Activated CD4-positive, alpha-beta T cell treated with anti-CD3 and anti-CD28 coated beads, Interleukin-2, amount 50 U/mL, for 48 hours (primary cell): ENCODE results near the gene FAM229A.

Experiments used
- DNase-seq, 2 experiments: peaks; one replicate each; pipeline ENCODE4 v3.0.0-alpha.2; 2020

The FAM229A gene

GRCh38 chr1:32327204-32327603 is 35.1 kb downstream of the FAM229A start:
- no peak for DNase-seq

- DNase-seq, result no peak
Measured at GRCh38 chr1:32321712-32322291, 40.5 kb downstream of the FAM229A start.

- no peak for DNase-seq
Measured at GRCh38 chr1:32318127-32318869, 44.0 kb downstream of the FAM229A start.

- no peak for DNase-seq
Measured at GRCh38 chr1:32316903-32317277, 45.4 kb downstream of the FAM229A start.

GRCh38 chr1:32311709-32312393 is 50.4 kb downstream of the FAM229A start:
- DNase-seq, result no peak
